Measurements from ENCODE around the gene ME3.
A peak's percentile ranks its signal among the peaks of the same experiment; 100 is the strongest.

The ME3 gene

GRCh38 chr11:86463955-86464354, 208.5 kb downstream of the ME3 start:
- DNase-seq: no peak

DNA sequence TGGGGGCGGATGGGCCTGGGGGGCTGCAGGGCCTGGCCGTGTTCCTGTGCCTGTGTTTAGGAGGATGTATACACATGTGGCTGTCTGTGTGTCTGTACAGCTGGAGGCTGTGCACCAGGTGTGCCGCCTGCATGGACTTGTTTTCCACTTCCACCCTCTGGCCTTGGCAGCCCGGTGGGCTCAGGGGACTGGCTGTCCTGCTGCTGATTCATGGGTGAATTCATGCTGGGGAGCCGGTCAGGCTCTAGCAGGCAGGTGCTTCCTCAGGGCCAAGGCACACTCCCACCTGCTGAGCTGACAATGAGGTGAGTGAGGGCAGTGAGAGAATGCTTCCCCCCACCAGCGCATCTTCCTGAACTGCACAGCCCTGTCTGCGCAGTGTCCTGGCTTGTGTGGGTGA, 209.3 kb downstream of the ME3 start:
- DNase-seq: no peak

- DNase-seq: no peak
Observed at GRCh38 chr11:86461892-86462291, 210.5 kb downstream of the ME3 start.

GRCh38 chr11:86460461-86461385, 211.7 kb downstream of the ME3 start:
- DNase-seq: peak in 6 of 56 donors; percentile 7 to 52 (median 42)

GRCh38 chr11:86459682-86460460, 212.5 kb downstream of the ME3 start:
- DNase-seq: peak in 9 of 56 donors; percentile 8 to 48 (median 16)

- DNase-seq: no peak
Observed at GRCh38 chr11:86459002-86459385, 213.4 kb downstream of the ME3 start.

DNA sequence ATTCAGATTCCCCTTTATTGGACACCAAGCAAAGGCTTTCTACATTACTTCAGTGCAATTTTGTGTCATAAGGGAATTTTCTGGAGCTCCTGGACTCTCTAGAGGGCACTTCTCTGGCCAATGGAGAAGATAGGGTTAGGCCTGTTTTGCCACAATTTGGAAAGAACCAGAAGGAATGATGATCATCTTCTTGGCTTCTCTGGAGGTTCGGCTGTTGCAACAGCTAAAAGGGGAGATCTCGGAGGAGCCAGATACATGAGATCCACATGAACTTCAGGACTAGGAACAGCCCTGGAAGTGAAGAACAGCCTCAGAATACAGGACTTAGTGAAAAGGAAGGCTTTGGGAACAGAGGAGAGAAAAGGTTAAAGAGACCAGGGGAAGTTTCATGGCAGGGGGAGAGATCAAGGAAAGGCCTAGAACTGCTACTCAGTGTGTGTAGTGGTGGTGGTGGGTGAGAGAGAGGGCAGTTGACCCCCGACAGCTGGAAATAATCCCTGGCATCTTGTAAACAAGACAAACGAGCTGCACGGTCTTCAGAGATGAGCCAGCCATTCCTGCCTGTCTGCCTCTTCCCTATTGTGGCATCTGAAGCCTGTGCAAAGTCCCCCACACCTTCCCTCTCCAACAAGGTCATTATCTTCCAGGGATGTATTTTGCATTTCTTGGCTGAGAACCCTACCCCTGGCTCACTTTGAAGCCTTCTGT, 214.0 kb downstream of the ME3 start:
- DNase-seq: no peak

- peak in 52 of 56 donors; percentile 20 to 90 (median 55) for DNase-seq
Observed at GRCh38 chr11:86456075-86456939, 216.1 kb downstream of the ME3 start.

- DNase-seq: no peak
Observed at GRCh38 chr11:86453290-86454030, 219.0 kb downstream of the ME3 start.

DNA sequence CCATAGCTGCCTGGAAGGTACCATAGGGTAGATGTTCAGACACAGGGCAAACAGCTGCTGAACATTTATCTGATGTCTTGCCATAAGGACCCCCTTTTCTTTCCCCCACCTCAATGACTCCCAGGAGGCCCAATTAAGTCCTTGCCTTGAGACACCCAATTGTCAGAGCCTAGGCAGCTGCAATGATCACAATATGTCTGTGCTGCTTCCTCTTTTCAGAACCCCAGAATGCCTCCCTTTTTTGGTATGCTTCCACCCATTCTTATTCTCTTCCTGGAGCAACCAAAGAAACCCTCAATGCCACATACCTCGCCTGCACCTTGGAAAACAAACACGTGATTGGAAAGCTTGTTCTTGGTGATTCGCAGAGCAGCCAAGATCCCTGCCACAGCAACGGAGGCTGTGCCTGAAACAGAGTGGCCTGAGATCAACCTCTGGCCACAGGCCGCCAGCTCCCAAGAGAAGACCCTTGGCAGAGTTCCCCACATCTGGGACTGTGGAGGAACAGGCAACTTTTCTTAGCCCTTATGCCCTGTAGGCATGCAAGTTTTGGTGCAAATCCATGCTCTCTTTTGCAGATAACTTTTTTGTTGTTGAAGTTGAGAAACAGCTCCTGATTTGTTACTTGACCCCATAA, 222.3 kb downstream of the ME3 start:
- no peak for DNase-seq

DNA sequence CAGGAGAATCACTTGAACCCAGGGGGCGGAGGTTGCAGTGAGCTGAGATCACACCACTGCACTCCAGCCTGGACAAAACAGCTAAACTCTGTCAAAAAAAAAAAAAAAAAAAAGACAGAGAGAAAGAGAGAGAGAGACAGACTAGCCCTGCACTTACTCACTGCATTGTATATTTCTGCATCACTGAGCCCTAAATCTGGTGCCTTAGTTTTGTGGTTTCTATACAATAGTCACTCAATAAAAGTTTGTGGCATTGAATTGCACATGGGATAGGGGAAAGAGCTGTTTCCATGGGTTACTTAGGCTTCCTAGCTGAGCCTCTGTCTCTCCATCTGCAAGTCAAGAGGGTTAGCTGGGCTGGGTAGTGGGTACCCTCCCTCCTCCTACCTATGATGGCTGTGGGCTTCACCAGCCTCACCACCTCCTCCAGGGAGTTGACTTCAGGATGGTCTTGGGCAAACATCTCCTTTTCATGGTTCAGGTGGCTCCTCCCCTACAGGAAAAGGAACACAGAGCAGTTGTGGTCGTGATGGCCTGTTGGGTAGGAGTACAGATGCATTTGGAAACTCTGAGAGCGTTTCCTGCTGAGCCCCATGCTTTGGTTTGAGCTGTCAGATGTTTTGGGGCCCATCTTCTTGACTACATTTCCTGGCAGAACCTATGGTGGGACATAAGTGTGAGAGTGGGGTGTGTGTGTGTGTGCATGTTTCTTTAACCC, 224.5 kb downstream of the ME3 start:
- no peak for DNase-seq

DNA sequence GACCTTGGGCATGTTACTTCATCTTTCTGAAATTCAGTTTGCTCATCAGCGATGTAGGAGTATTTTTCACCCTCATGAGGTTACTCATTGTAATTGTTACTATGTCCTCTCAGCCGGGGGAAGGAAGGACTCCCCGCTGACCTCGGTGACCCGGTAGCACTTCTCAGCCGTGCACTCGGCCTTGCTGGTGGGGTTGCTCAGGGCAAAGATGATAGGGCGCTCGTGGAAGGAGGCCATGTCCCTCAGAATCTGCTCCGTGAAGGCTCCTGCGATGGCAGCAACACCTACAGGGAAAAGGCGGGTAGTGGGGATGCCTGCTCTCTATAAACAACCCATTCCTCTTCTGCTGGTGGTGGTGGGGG, 225.5 kb downstream of the ME3 start:
- DNase-seq: no peak

GRCh38 chr11:86446163-86446923, 226.1 kb downstream of the ME3 start:
- DNase-seq: no peak

DNA sequence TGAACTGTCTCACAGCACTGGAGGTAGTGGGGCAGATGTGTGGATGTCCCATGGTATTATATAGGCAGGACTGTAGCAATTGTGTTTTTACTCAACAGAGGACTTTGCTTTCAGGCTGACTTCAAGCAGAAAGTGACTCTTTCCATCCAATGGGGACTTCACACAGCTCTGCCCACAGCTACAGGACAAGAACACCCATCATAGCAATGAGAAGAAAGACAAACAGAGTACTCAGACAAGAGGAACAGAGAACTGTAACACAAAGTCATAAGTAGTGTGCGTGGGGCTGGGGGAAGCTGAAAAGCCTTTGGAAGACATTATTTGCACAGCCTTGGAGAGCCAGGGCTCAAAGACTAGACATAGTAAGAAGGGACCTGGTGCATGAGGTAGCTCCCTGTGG, 227.4 kb downstream of the ME3 start:
- no peak for DNase-seq

- DNase-seq: no peak
Observed at GRCh38 chr11:86443415-86443814, 229.0 kb downstream of the ME3 start.

DNA sequence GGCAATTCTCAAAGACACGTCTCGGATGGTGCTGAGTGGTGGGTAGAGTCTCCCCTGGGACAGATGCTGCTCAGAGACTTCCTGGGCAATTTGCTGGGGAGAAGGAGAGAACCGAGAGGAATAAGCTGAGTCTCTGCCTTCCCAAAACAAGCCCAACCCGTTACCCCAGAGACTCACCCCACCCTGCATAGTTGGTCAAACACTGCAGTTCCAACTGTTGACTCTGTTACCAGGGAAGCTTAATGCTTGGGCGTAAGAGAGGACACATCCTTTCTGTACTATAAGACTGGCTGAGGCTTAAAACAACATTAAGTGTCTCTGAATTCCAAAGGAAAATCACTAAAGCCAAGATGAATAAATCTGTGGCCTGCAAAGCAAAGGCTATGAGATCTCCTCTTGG, 229.6 kb downstream of the ME3 start:
- DNase-seq: no peak

- DNase-seq: no peak
Observed at GRCh38 chr11:86442420-86442819, 230.0 kb downstream of the ME3 start.

- DNase-seq: no peak
Observed at GRCh38 chr11:86440843-86441242, 231.6 kb downstream of the ME3 start.

Measured in amygdala (tissue), 56 donors.